GM19438 (cell line): ENCODE data around the gene TADA3.
"Not testable (repeated sequence)": the region's sequence is repeated elsewhere in the genome, so short reads cannot be mapped to it uniquely, and the experiment has no call there.

ENCODE experiments used
- ATAC-seq: cut with Tn5 transposase; IDR thresholded peaks from one replicate; pipeline ENCODE4 v1.9.1; 2021; ENCODE audit warnings: low read depth; ENCODE audit not compliant: unreplicated experiment

The TADA3 gene

GRCh38 chr3:9785602-9786001 is 6.7 kb downstream of the TADA3 start:
- no peak for ATAC-seq

- no peak for ATAC-seq
Observed at GRCh38 chr3:9784965-9785364, 7.3 kb downstream of the TADA3 start.

DNA sequence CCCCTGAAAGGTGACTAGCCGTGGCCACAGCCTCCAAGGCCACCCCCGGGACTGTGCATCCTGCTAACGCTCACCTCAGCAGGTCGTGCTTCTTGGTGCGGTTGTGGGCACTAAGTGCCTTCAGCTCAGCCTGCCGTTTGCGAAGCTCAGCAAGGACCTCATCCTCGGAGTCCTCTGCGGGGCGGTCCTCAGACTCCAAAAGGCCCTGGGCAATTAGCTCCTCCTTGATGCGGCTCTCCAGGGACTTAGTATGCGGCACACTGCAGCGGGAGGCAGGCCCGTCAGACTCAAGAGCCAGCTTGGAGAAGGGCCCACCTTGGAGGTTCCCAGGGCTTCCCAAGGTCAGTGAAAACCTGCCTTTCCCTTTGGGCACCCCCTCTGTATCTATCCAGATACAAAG is 8.3 kb downstream of the TADA3 start:
- ATAC-seq, result no peak

DNA sequence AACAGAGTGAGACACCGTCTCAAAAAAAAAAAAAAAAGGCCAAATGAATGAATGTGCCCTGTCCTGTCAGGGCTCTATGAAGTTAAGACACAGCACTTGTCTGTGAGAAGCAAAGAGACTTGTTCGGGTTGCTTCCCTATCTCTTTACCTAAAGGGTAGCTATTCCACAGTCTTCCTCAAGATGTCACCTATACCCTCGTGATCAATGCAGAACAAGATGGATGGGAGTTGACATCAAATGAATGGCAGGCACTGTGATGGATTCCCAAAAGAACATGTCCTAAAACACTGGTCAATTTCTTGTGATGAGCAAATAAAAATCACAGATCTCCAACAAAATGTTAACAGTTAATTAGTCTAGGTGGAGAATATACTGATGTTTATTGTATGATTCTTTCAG is 9.5 kb downstream of the TADA3 start:
- ATAC-seq, result no peak

DNA sequence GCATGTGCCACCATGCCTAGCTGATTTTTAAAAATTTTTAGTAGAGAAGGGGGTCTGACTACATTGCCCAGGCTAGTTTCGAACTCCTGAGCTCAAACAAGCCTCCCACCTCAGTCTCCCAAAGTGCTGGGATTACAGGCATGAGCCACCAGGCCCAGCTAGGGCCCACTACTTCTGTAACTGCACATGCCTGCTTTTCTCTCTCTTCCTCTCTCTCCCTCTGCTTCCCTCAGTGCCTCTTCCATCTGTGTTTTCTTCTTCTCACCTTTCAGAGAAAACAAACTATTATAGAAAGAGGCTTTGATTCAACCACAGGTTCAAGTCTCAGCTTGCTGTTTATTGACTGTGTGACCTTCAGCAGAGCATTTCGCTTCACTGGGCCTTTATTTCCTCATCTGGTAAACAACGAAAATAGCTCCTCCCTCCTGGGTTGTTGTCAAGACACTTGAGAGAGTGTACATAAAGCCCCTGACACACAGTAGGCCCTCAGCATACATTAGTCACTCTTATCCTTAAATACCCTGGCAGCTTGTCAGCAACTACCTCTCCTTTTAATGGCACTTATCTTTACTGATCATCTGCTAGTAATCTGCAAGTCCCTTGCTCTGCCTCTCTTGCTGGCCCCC is 10.2 kb downstream of the TADA3 start:
- no peak for ATAC-seq

- no peak for ATAC-seq
Observed at GRCh38 chr3:9781551-9781950, 10.7 kb downstream of the TADA3 start.

- ATAC-seq, result no peak
Observed at GRCh38 chr3:9780910-9781309, 11.4 kb downstream of the TADA3 start.

DNA sequence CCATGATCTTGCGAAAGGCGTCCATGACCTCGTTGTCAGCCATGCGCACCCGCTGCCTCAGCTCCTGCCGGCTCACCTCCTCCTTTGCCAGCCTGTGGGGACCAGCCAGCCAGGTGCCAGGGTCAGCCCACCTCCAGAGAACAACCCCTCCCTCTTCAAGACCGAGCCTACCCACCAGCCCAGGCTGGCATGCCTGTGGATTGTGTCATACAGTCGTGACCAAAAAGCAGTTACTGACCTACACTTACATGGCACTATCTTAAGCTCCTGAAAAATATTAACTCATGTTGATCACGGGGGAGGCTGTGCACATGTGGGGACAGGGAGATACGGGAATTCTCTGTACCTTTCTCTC is 11.8 kb downstream of the TADA3 start:
- ATAC-seq, result no peak

DNA sequence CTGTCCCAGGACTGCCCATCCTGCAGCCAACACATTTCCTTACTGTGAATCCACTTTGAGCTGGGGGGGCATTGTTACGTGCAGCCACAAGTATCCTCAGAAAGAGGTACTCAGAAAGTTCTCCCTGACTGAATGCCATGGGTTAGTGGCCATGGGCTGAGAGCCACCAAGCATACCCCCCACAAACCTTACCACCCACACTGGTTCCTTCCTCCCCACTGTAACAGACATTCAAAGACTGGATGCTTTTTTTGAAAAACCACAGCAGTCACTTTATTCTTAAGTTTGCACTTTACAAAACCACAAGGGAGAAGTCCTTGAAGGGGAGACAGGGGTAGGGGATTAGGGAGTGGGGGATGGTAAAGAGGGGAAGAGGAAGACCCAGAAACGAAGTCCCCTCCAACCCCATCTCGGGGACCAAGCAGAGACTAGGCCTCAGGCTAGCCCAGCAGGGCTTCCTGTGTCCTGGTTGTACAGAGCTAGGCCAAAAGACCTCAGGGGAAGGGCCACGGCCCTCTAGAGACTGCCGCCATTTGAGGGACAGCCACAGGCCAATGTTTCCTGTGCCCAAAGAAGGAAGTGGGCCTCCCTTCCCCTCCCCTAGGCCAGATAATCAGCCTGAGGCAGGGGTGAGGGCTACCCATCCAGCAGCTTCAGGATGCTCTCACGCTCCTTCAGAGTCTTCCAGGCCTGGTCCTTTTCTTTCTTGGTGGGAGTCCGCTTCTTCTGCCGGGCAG is 12.4 kb downstream of the TADA3 start:
- ATAC-seq, result no peak

DNA sequence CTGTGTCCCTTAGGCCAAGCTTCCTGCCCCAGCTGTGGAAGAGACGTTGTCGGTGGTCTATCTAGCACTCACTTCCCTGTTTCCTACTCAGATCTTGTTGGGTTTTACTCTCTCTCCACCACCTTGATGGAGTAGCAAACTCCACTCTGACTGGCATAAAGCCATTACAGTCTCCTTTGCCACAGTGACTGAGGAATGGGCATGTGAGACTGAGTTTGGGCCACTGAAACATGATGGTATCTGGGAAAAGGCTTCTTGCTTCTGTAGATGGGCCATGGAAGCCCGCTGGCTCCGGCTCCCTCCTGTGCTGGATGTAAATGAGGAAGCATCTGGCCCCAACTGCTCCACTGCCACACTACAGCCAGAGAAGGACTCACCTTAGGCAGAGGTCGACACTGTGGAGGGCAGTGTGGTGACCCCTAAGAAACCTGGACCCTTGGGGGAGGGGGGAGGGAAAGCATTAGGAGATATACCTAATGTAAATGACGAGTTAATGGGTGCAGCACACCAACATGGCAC is 13.1 kb downstream of the TADA3 start:
- no peak for ATAC-seq

- no peak for ATAC-seq
Observed at GRCh38 chr3:9778143-9779074, 13.9 kb downstream of the TADA3 start.

GRCh38 chr3:9777694-9778021 is 14.6 kb downstream of the TADA3 start:
- no peak for ATAC-seq

DNA sequence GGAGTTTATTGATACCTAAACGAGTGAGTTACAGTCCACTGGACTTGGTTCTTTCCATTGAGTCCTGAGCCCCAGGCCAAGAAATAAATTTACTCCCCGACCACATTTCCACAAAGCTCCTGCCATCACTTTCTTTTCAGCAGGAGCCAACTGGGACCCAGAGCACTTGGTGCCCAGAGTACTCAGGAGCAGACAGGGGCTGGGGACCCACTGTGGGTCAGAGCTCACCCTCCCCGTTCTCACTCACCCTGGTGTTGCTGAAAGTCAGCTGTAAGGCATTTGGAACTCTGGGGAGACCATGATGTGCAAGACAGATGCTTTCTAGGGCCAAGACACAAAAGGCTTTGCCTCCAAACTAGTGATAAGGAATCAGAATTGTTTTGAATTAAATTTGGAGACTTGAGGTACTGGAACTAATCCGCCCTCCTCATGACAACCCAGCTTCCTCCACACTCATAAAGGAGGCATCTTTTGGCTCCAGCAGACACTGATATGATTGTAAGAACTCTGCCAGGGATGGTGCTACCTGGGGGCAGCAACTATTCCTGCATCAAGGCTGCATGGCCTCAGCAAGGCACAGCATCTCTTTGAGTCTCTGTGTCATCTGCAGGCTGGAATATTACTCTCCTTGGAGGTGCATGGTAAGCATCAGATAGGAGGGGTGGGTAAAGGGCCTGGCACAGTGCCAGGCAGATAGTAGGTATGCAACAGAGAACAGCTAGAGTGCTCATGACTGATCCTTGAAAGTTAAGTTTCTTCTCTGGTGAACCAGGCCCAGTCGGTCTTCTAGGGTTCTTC is 15.2 kb downstream of the TADA3 start:
- ATAC-seq, result no peak

GRCh38 chr3:9771007-9771406 is 21.3 kb downstream of the TADA3 start:
- ATAC-seq, result not testable (repeated sequence)

DNA sequence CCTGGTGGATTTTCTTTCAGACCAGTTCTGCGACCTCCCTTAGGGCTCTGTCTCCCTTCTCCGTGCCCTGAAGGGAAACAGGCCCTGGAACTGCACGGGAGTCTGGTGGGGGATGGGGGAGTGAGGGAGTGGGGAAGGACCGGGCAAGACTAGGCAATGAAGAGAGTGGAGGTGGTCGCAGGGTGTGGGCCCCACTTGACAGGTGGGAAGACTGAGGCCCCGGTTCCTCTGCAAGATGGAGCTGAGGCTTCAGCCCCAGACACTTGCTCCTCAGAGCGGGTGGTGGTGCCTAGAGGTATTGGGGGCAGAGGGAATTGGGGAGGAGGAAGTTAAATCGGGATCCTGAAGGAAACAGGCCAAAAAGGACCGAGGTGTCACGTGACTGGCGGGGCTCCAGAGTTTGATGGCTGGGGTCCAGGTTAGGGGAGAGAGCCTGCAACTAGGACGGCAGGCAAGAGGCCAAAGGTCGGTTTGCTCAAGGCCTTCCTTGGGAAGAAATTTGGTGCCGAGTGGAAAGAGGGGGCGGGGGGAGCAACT is 21.9 kb downstream of the TADA3 start:
- ATAC-seq, result no peak

DNA sequence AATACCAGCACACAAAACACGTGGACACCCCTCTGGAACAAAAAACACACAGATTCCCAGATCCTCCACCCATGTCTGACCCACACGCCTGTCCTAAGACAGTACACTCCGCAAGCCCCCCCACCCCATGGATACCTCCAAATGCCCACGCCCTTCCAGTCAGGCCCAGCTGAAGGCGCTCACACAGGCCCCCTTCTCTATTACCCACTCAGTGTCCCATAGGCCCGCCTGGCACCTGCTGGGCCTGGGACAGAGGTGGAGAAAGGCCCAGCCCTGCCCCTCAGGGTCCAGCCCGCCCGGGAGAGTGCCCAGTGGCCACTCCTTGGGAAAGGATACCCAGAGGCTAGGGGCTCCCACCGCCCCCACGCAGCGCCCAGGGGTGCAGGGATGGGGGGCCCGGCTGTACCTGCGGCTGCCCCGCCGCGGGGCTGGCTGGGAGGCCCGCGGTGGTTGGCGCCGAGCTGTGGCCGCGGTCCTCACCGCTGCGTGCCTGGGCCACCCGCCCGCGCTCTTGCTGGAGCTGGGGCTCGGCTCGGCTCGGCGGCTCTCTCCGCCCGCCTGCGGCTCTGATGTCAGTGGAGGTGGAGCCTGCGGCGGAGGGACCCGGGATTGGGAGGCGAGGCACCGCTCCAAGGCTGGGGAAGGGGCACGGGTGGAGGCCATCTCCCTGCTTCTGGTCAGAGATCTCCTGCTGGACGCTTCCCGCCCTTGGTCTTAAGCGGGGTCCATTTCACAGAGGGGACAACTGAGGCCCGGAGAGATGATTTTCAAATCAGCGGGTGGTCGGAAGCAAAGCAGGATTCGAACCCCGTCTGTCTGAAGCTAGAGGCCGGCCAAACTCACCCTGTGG is 22.6 kb downstream of the TADA3 start, which contains the start of gene CAMK1:
CAMK1 (minus strand) TSS at position 522 of the 850 bp plus-strand sequence. CDS start 2,198 bp downstream, outside the sequence.
- ATAC-seq, result no peak

GRCh38 chr3:9769012-9769411 is 23.3 kb downstream of the TADA3 start:
- no peak for ATAC-seq

GRCh38 chr3:9768141-9768775 is 24.0 kb downstream of the TADA3 start:
- ATAC-seq, result no peak

DNA sequence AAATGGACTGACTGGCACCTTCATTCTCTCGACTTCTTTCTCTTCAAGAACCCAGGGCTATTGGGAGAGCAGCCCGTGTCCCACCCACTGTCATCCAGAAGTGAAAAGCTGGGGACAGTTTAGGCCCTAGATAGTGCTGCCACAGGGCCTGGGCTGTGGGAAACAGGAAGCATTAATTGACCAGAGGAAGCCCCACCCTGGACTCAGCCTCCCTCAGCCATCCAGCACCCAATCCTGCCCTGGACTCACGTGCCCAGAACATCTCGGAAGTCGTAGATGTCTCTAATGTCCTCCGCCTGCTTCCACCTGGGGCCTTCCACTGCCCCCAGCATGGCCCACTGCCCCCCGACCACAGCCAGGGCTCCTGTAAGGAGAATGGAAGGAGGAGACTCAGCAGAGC is 24.9 kb downstream of the TADA3 start:
- no peak for ATAC-seq
